Testis (tissue), 3 donors: ENCODE data around the gene PMVK. TPM values are rescaled to one million over a fixed set of nuclear protein-coding genes. Genes with fewer than 3 reads are reported as not detected.

Experiments
- DNase-seq: peaks from one replicate; pipeline ENCODE4 v3.0.0-alpha.2; 2019
- H3K27ac ChIP-seq, 2 donors: fragments of 200-600 bp; sonication (generic); one replicate each; pipeline ENCODE4 v1.5.1; 2019
- H3K27me3 ChIP-seq: fragments of 200-600 bp; sonication (generic); one replicate; pipeline ENCODE4 v1.5.1; 2019
- H3K36me3 ChIP-seq: fragments of 200-600 bp; sonication (generic); one replicate; pipeline ENCODE4 v1.5.1; 2017; ENCODE audit warnings: low read depth; ENCODE audit errors: missing control alignments
- H3K4me1 ChIP-seq: fragments of 200-600 bp; sonication (generic); one replicate; pipeline ENCODE4 v1.5.1; 2019
- H3K4me3 ChIP-seq, 2 donors: fragments of 200-600 bp; sonication (generic); one replicate each; pipeline ENCODE4 v1.5.1; 2017 to 2019
- H3K9me3 ChIP-seq: fragments of 200-600 bp; sonication (generic); one replicate; pipeline ENCODE4 v1.5.1; 2017
- CTCF ChIP-seq, 3 experiments: fragments of 450-650 bp in 2 of 3; fragments of 200-600 bp in 1 of 3; sonication (generic) in 1 of 3; IDR thresholded peaks; one replicate each; pipeline ENCODE4 v1.5.1; 2016 to 2019; ENCODE audit warnings: antibody characterized with exemption in 3 of 3, mild to moderate bottlenecking in 2 of 3, moderate library complexity in 1 of 3
- POLR2A ChIP-seq: fragments of 450-650 bp; IDR thresholded peaks from one replicate; pipeline ENCODE4 v1.6.1; 2017; ENCODE audit warnings: antibody characterized with exemption, mild to moderate bottlenecking, moderate library complexity
- WGBS, 2 donors: methylation state at CpG; one replicate each; pipeline ENCODE4 v1.1.5; 2018; 5-methylcytosine and 5-hydroxymethylcytosine counted together
- intact Hi-C: fragments of 100-400 bp; cut with DNase I; formaldehyde crosslinking; loops from one replicate; pipeline ENCODE4 v1.15.1; 2023; ENCODE audit warnings: low total_unique reads
- polyA plus RNA-seq: library from polyadenylated mRNA; stranded (reverse); fragments of 350-450 nt; fragmentation: Illumina TruSeq; extraction: RNeasy Lipid Tissue Mini Kit (QIAGEN cat#74804); gene quantifications from one replicate; pipeline ENCODE4 v1.2.3, GENCODE V29; 2014; ENCODE audit warnings: low read depth, low replicate concordance; ENCODE audit not compliant: insufficient read depth
- total RNA-seq, 2 donors: library from RNA; depleted of rRNA; stranded (reverse); fragments of >200 nt; gene quantifications; one replicate each; pipeline ENCODE4 v1.2.3, GENCODE V29; 2016

Gene PMVK
- total and polyA plus RNA-seq, 3 donors from 2014 or later = 21.1 to 44.6 (median 27.7) TPM

DNA sequence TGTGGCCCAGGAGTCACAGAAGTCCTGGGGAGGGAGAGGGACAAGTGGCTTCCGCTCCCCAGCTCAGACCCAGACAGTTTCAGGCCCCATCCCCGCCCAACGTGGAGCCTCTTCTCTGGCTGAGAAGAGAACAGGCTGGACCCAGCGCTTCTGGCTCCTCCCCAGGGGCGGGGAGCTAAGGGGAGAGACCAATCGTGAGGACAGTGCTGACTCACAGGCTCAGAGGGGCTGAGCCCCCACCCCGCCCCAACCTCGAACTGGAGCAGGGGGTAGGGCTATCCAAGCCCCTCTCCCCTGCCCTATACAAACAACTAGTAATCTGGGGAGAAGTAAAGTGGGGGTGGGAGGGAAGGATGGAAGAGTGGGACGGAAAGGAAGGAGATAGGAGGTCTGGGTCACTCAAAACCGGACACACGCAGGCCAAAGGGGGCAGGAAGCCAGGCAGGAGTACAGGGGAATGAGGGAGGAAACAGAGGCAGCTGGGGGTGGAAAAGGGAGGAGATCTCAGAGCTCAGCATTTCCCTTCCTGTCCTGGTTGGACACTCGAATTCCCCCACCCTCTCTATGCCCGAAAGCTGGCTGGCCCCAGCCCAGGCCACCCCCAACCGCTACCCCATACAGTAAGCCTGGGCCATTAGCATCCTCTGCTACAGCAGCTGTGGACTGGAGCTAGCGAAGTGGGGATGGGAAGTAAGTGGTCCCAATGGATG is 34.3 kb upstream of the PMVK start, which contains the start of gene SHC1:
Gene SHC1, minus strand, starts transcription at position 117 of the 710 bp plus-strand sequence. CDS start 221 bp downstream, outside the sequence.
- no peaks in the 10 kb centered on the region for H3K36me3 ChIP-seq
- DNase-seq = peak; percentile 94
- peak within 1 kb of the TSS; percentile 88 to 99 for H3K27ac ChIP-seq
- no peaks in the 10 kb centered on the region for H3K9me3 ChIP-seq
- 13 to 25% methylated on average over 10 to 14 of the region's 15 CpGs for WGBS, 2 donors
- H3K4me3 ChIP-seq = peak within 1 kb of the TSS; percentile 40 to 46
- no peaks in the 10 kb centered on the region for H3K27me3 ChIP-seq
- peaks cover 41% of the 10 kb centered on the region for H3K4me1 ChIP-seq
- TF ChIP-seq CTCF (IDR thresholded peaks at IDR 0.05) (no peak), POLR2A (peak; percentile 83)
- intact Hi-C loops = no loop called here

- H3K4me3 ChIP-seq = peak overlapping the region; percentile 40 to 46
- no peaks in the 10 kb centered on the region for H3K36me3 ChIP-seq
- H3K27ac ChIP-seq = peak overlapping the region; percentile 88 to 99
- peaks cover 41% of the 10 kb centered on the region for H3K4me1 ChIP-seq
- intact Hi-C loops = no loop called here
- H3K9me3 ChIP-seq = no peaks in the 10 kb centered on the region
- no peaks in the 10 kb centered on the region for H3K27me3 ChIP-seq
- WGBS, 2 donors = 24 to 28% methylated on average over 13 to 22 of the region's 22 CpGs
- TF ChIP-seq POLR2A (no peak), CTCF (IDR thresholded peaks at IDR 0.05) (no peak)
- no peak for DNase-seq
Measured at GRCh38 chr1:154969860-154970452, 33.4 kb upstream of the PMVK start.

DNA sequence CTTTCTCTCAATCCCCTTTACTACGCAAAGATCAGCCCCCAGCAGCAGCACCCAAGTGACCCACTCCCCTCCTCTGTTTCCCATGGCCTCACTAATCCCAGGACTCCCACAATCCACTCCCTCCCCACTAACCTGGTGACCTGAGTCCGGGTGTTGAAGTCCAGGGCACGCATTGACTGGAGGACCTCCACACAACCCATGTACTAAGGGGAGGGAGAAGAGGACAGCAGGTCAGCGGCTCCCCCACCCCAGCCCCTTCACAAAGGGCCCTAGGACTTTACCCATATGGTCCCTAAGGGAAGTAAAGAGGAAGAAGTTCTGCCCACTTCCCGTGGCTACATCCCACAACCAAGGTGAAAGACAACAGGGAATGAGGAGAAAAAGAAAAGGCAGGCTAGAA is 32.7 kb upstream of the PMVK start:
- Histone ChIP-seq H3K9me3 (no peaks in the 10 kb centered on the region), H3K27ac (peak overlapping the region; percentile 88 to 99), H3K4me3 (no peak overlapping the region), H3K4me1 (peaks cover 41% of the 10 kb centered on the region), H3K36me3 (no peaks in the 10 kb centered on the region), H3K27me3 (no peaks in the 10 kb centered on the region)
- no peak for DNase-seq
- 48 to 75% methylated on average over 5 of the region's 5 CpGs for whole genome bisulfite sequencing, 2 donors
- no peak for TF ChIP-seq CTCF (IDR thresholded peaks at IDR 0.05)
- TF ChIP-seq POLR2A = no peak
- intact Hi-C loops = no loop called here

DNA sequence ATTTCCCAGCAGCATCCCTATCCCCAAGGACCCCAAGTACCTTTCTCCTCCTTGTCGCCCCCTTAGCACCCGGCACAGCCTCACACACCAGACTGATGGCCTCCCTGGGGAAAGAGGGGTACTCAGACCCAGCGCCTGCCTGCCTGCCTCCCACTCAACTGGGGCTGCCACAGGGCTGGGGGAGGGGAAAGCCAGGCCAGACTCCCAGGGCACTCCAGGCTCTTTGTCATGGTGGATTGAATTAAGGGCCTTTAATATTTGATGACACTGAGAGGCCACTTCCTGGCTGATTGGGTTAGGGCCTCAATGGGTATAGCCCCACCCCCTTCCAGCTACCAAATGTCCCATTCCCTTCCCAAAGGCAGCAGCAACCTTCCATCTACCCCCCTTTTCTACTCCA is 32.2 kb upstream of the PMVK start:
- no peaks in the 10 kb centered on the region for H3K27me3 ChIP-seq
- H3K4me1 ChIP-seq = peaks cover 41% of the 10 kb centered on the region
- intact Hi-C loops = no loop called here
- no peaks in the 10 kb centered on the region for H3K9me3 ChIP-seq
- H3K27ac ChIP-seq = peak overlapping the region; percentile 88 to 99
- no peak overlapping the region for H3K4me3 ChIP-seq
- WGBS, 2 donors = 84 to 90% methylated on average over 3 of the region's 3 CpGs
- TF ChIP-seq POLR2A (no peak), CTCF (IDR thresholded peaks at IDR 0.05) (no peak)
- DNase-seq = no peak
- H3K36me3 ChIP-seq = no peaks in the 10 kb centered on the region
